Right ventricle myocardium inferior (tissue), 1 donor: Measurements from ENCODE around the gene HPCAL4. TPM values are rescaled to one million over a fixed set of nuclear protein-coding genes. Genes with fewer than 3 reads are reported as not detected.

Experiments used
- ATAC-seq: fragments of 200-7000 bp; cut with Tn5 transposase; one replicate; pipeline ENCODE4 v1.9.1; 2020; ENCODE audit warnings: mild to moderate bottlenecking, moderate library complexity
- DNase-seq: peaks from one replicate; pipeline ENCODE4 v3.0.0; 2021; ENCODE audit errors: missing footprints
- intact Hi-C: fragments of 100-400 bp; cut with DNase I; formaldehyde crosslinking; loops from one replicate; pipeline ENCODE4 v1.11.0; 2022
- long read RNA-seq: library from polyadenylated mRNA; unstranded; transcript quantifications from one replicate; pipeline ENCODE4 v2.0.0, GENCODE V29; 2021
- total RNA-seq: library from RNA; stranded (reverse); fragmentation: NEBNext Ultra II Directional; extraction: Animal tissue kit (Norgen Biotek cat#: 25700); gene quantifications from one replicate; pipeline ENCODE4 v1.2.1, GENCODE V29; 2021
- donor health status: DM: no; HTN: yes; CAD: no; lungs with severe emphysema.

HPCAL4 gene
- total RNA-seq = 2.5 TPM
- long read RNA-seq, full-length matches to known transcripts = 4 of 4 reads
- long read RNA-seq, partial matches to known transcripts = 0 of 4 reads
- long read RNA-seq, other reads (novel, unspliced or antisense) = 0 of 4 reads

GRCh38 chr1:39691383-39692151 lies at the start of gene HPCAL4:
Gene HPCAL4 (minus strand): TSS chr1:39691433. CDS start chr1:39684603, 6,830 bp downstream.
- peak; percentile 93 for DNase-seq
- intact Hi-C loops = no loop called here
- ATAC-seq = peak; percentile 96

GRCh38 chr1:39738622-39739366 lies 47.6 kb upstream of the HPCAL4 start, which contains the start of gene PPIE:
Gene PPIE (plus strand): TSS chr1:39738882. CDS start chr1:39738901, 19 bp downstream.
- intact Hi-C loops = no loop called here
- peak; percentile 98 for ATAC-seq
- DNase-seq = peak; percentile 97

GRCh38 chr1:39737546-39738169 lies 46.4 kb upstream of the HPCAL4 start:
- no peak for DNase-seq
- intact Hi-C loops = no loop called here
- ATAC-seq = no peak

- no peak for DNase-seq
- intact Hi-C loops = no loop called here
- no peak for ATAC-seq
Observed at GRCh38 chr1:39735731-39736130, 44.5 kb upstream of the HPCAL4 start.

GRCh38 chr1:39733161-39733560 lies 41.9 kb upstream of the HPCAL4 start:
- no peak for DNase-seq
- intact Hi-C loops = no loop called here
- ATAC-seq = peak; percentile 47

- intact Hi-C loops = no loop called here
- peak; percentile 4 for ATAC-seq
- no peak for DNase-seq
Observed at GRCh38 chr1:39732730-39733129, 41.5 kb upstream of the HPCAL4 start.

GRCh38 chr1:39729842-39730241 lies 38.6 kb upstream of the HPCAL4 start:
- DNase-seq = no peak
- no peak for ATAC-seq
- intact Hi-C loops = no loop called here

- intact Hi-C loops = no loop called here
- DNase-seq (no peak), ATAC-seq (no peak)
Observed at GRCh38 chr1:39729030-39729429, 37.8 kb upstream of the HPCAL4 start.

- ATAC-seq (no peak), DNase-seq (no peak)
- intact Hi-C loops = no loop called here
Observed at GRCh38 chr1:39727932-39728317, 36.7 kb upstream of the HPCAL4 start.

- no peak for DNase-seq
- no peak for ATAC-seq
- intact Hi-C loops = no loop called here
Observed at GRCh38 chr1:39727221-39727931, 36.1 kb upstream of the HPCAL4 start.

GRCh38 chr1:39726600-39726999 lies 35.4 kb upstream of the HPCAL4 start:
- DNase-seq (no peak), ATAC-seq (no peak)
- intact Hi-C loops = no loop called here

GRCh38 chr1:39722495-39722894 lies 31.3 kb upstream of the HPCAL4 start:
- no peak for ATAC-seq
- intact Hi-C loops = no loop called here
- DNase-seq = no peak

GRCh38 chr1:39721664-39722063 lies 30.4 kb upstream of the HPCAL4 start:
- no peak for DNase-seq
- intact Hi-C loops = no loop called here
- no peak for ATAC-seq

- intact Hi-C loops = loop anchor here (1.0 kb wide), 1 partner anchor 114 kb away; no protein-coding TSS in a partner anchor
- ATAC-seq = peak; percentile 37
- no peak for DNase-seq
Observed at GRCh38 chr1:39720094-39720999, 29.1 kb upstream of the HPCAL4 start.

GRCh38 chr1:39717809-39718208 lies 26.6 kb upstream of the HPCAL4 start:
- intact Hi-C loops = loop anchor here (5.0 kb wide), 1 partner anchor 46 kb away; the partner anchor contains the start of gene NT5C1A
- no peak for ATAC-seq
- no peak for DNase-seq

- intact Hi-C loops = no loop called here
- no peak for ATAC-seq
- no peak for DNase-seq
Observed at GRCh38 chr1:39713557-39713956, 22.3 kb upstream of the HPCAL4 start.

- intact Hi-C loops = no loop called here
- DNase-seq = no peak
- ATAC-seq = no peak
Observed at GRCh38 chr1:39711966-39712340, 20.7 kb upstream of the HPCAL4 start.
